K562 (cell line): ENCODE results near the gene C1QTNF7. TPM values are rescaled to one million over a fixed set of nuclear protein-coding genes. Genes with fewer than 3 reads are reported as not detected.

Experiments
- ATAC-seq: fragments of 200-7000 bp; cut with Tn5 transposase; 3 replicates; pipeline ENCODE4 v1.9.1; 2020; ENCODE audit warnings: moderate library complexity
- BruUV-seq: library from RNA; stranded (reverse); fragments of 400-500 nt; replicated peaks from 2 replicates; lab custom pipeline; 2021; lab: Mats Ljungman, UMichigan
- CTCF ChIA-PET: fragments of 300-600 bp; formaldehyde crosslinking; extraction: SDS; loops from one replicate; lab custom pipeline; 2021; ENCODE audit warnings: low intra/inter-chr PET ratio; lab: Yijun Ruan, JAX
- POLR2A ChIA-PET: fragments of 300-600, 350-650 bp; sonication (Branson Sonifier 250); formaldehyde crosslinking; extraction: SDS; loops from one replicate; lab custom pipeline; 2021; ENCODE audit warnings: antibody characterized with exemption, inconsistent platforms; lab: Yijun Ruan, JAX
- DNase-seq, 4 experiments: peaks; one replicate each; pipeline versions ENCODE4 v3.0.0 to v3.0.0-alpha.2; 2011 to 2018; ENCODE audit warnings: low spot score in 3 of 4, mixed read lengths in 3 of 4; ENCODE audit errors: extremely low read depth in 1 of 4
- FAIRE-seq: peaks from 2 replicates; lab custom pipeline; 2011; peaks lifted over from hg19 to GRCh38; lab: Jason Lieb, UNC
- H2AFZ ChIP-seq: 2 replicates; pipeline ENCODE4 v1.6.0; 2011; ENCODE audit warnings: low read depth, low read length, control low read depth, inconsistent platforms
- H3K27ac ChIP-seq: fragments of 200-600 bp; 3 replicates; pipeline ENCODE4 v1.8.0; 2011; ENCODE audit warnings: low read depth, mild to moderate bottlenecking, control low read depth, inconsistent platforms, low read length, moderate library complexity, mixed read lengths; ENCODE audit errors: extremely low read depth
- H3K27me3 ChIP-seq, 2 experiments: fragments of 300-600 bp in 1 of 2; 2 replicates in 1 of 2; 3 replicates in 1 of 2; pipeline versions ENCODE4 v1.6.0 to v1.8.0; 2011; ENCODE audit warnings: inconsistent platforms in 2 of 2, low read length in 2 of 2, mild to moderate bottlenecking in 1 of 2, mixed read lengths in 1 of 2, moderate library complexity in 1 of 2; ENCODE audit not compliant: control insufficient read depth in 2 of 2, insufficient read depth in 2 of 2
- H3K36me3 ChIP-seq: fragments of 300-600 bp; 3 replicates; pipeline ENCODE4 v1.8.0; 2011; ENCODE audit warnings: mild to moderate bottlenecking, low read length, inconsistent platforms; ENCODE audit not compliant: control insufficient read depth, insufficient read depth
- H3K4me1 ChIP-seq, 2 experiments: fragments of 200-600 bp in 1 of 2; replicated peaks in 1 of 2; 2 replicates in 1 of 2; 3 replicates in 1 of 2; pipeline versions ENCODE4 v1.5.1 to v1.8.0; 2011; ENCODE audit warnings: inconsistent platforms in 2 of 2, low read length in 2 of 2, mild to moderate bottlenecking in 1 of 2, mixed read lengths in 1 of 2, moderate library complexity in 1 of 2; ENCODE audit not compliant: control insufficient read depth in 2 of 2, insufficient read depth in 2 of 2
- H3K4me2 ChIP-seq: 2 replicates; pipeline ENCODE4 v1.6.1; 2011; ENCODE audit warnings: low read length, control low read depth, inconsistent platforms, mixed read lengths; ENCODE audit not compliant: insufficient read depth
- H3K4me3 ChIP-seq: fragments of 200-600 bp; sonication (generic), shearing (Covaris generic); 2 replicates; pipeline ENCODE4 v1.5.1; 2016; ENCODE audit warnings: control low read depth, inconsistent platforms
- H3K79me2 ChIP-seq: fragments of 200-600 bp; 3 replicates; pipeline ENCODE4 v1.8.0; 2011; ENCODE audit warnings: low read length, inconsistent platforms; ENCODE audit not compliant: control insufficient read depth, insufficient read depth
- H3K9ac ChIP-seq, 2 experiments: 2 replicates each; pipeline versions ENCODE4 v1.6.0 to v1.6.1; 2011; ENCODE audit warnings: low read depth in 2 of 2, low read length in 2 of 2, control low read depth in 1 of 2, inconsistent platforms in 1 of 2, mild to moderate bottlenecking in 1 of 2, mixed read lengths in 1 of 2; ENCODE audit not compliant: insufficient read depth in 1 of 2
- H3K9me1 ChIP-seq: one replicate; pipeline ENCODE4 v1.6.0; 2011; ENCODE audit warnings: inconsistent platforms, mild to moderate bottlenecking, low read length, moderate library complexity; ENCODE audit not compliant: control insufficient read depth, insufficient read depth
- H3K9me3 ChIP-seq: replicated peaks from 2 replicates; pipeline ENCODE4 v1.5.1; 2011; ENCODE audit warnings: low read depth, low read length, inconsistent platforms; ENCODE audit not compliant: control insufficient read depth, insufficient read depth
- H4K20me1 ChIP-seq: replicated peaks from 2 replicates; pipeline ENCODE4 v1.6.1; 2011; ENCODE audit warnings: low read length, inconsistent platforms, mixed read lengths; ENCODE audit not compliant: control insufficient read depth, insufficient read depth
- CBFA2T2 ChIP-seq: fragments of 450-650 bp; conservative IDR thresholded peaks from 2 replicates; pipeline ENCODE4 v1.6.1; 2017; ENCODE audit warnings: mild to moderate bottlenecking
- CHD1 ChIP-seq: fragments of 200-600 bp; sonication (generic); IDR thresholded peaks from one replicate; pipeline ENCODE4 v1.6.1; 2012; ENCODE audit warnings: mild to moderate bottlenecking, moderate library complexity, low read length, inconsistent platforms
- ILF3 ChIP-seq: fragments of 450-650 bp; IDR thresholded peaks from 2 replicates; pipeline ENCODE4 v1.6.1; 2018; ENCODE audit warnings: antibody characterized with exemption, mild to moderate bottlenecking, moderate library complexity, borderline replicate concordance
- MEIS2 ChIP-seq: fragments of 450-650 bp; IDR thresholded peaks from 2 replicates; pipeline ENCODE4 v1.6.1; 2014; ENCODE audit warnings: mild to moderate bottlenecking; ENCODE audit not compliant: partially characterized antibody
- MITF ChIP-seq: IDR thresholded peaks from 2 replicates; pipeline ENCODE4 v1.6.1; 2014; ENCODE audit warnings: antibody characterized with exemption
- NFRKB ChIP-seq: fragments of 450-650 bp; IDR thresholded peaks from 2 replicates; pipeline ENCODE4 v1.6.1; 2016; ENCODE audit warnings: low read depth
- NKRF ChIP-seq: fragments of 450-650 bp; IDR thresholded peaks from 2 replicates; pipeline ENCODE4 v1.6.1; 2016; ENCODE audit warnings: borderline replicate concordance
- NRF1 ChIP-seq, 2 experiments: fragments of 450-650 bp; IDR thresholded peaks in 1 of 2; conservative IDR thresholded peaks in 1 of 2; 2 replicates each; pipeline ENCODE4 v1.6.1; 2014; ENCODE audit warnings: mild to moderate bottlenecking in 2 of 2
- SMAD1 ChIP-seq: fragments of 150-350 bp; IDR thresholded peaks from 2 replicates; pipeline ENCODE4 v1.6.1; 2014; ENCODE audit warnings: low read length, low read depth; ENCODE audit not compliant: partially characterized antibody
- YY1 ChIP-seq, 3 experiments: IDR thresholded peaks; 2 replicates each; pipeline ENCODE4 v1.6.1; 2011; ENCODE audit warnings: low read length in 2 of 3, mild to moderate bottlenecking in 2 of 3, moderate library complexity in 2 of 3, borderline replicate concordance in 1 of 3, control low read depth in 1 of 3, low read depth in 1 of 3; ENCODE audit not compliant: insufficient read depth in 3 of 3, insufficient replicate concordance in 2 of 3, control insufficient read depth in 1 of 3, insufficient read length in 1 of 3; ENCODE audit errors: extremely low read depth in 1 of 3
- ZBTB33 ChIP-seq: sonication (generic); formaldehyde crosslinking; IDR thresholded peaks from 2 replicates; pipeline ENCODE4 v1.8.1; 2023; ENCODE audit warnings: mild to moderate bottlenecking, missing genetic modification reagents
- ZNF124 ChIP-seq: sonication (generic); formaldehyde crosslinking; IDR thresholded peaks from 2 replicates; pipeline ENCODE4 v1.8.1; 2022; ENCODE audit warnings: missing genetic modification reagents
- WGBS: fragments of 100-300 bp; shearing (Covaris generic); methylation state at CpG from one replicate; pipeline ENCODE4 v1.1.6; 2016; ENCODE audit warnings: low coverage, mixed read lengths; ENCODE audit not compliant: insufficient coverage; ENCODE audit errors: missing lambda C conversion rate; 5-methylcytosine and 5-hydroxymethylcytosine counted together
- in situ Hi-C: fragments of 300-500 bp; cut with MboI; formaldehyde crosslinking; loops from 4 replicates; pipeline ENCODE4 v1.15.0; 2018; ENCODE audit warnings: inconsistent platforms, mixed read lengths
- intact Hi-C: fragments of 100-400 bp; cut with micrococcal nuclease; formaldehyde crosslinking; loops from 2 replicates; pipeline ENCODE4 v1.14.2; 2022
- polyA plus RNA-seq, 8 experiments: library from polyadenylated mRNA; depleted of rRNA in 4 of 8; stranded (reverse) in 5 of 8; unstranded in 3 of 8; fragments of >200 nt; fragmentation: Nextera tagmentation in 2 of 8; fragmentation: Illumina TruSeq in 1 of 8; extraction: Ambion mirVana in 2 of 8; extraction: Trizol in 1 of 8; gene quantifications; 2 replicates each; pipeline versions ENCODE4 v1.2.1 to v1.2.3, GENCODE V29; 2011 to 2014; ENCODE audit warnings: inconsistent platforms in 1 of 8, missing spikeins in 1 of 8
- total RNA-seq, 7 experiments: library from RNA; depleted of rRNA in 6 of 7; stranded (reverse); fragments of >200 nt in 6 of 7; fragmentation: Illumina TruSeq in 2 of 7; extraction: Trizol in 2 of 7; gene quantifications; 2 replicates each; pipeline versions ENCODE4 v1.2.1 to v1.2.3, GENCODE V29; 2011 to 2021; ENCODE audit warnings: low replicate concordance in 1 of 7

C1QTNF7 gene
- total and polyA plus RNA-seq, 9 of the 15 experiments (the other 6 are each of a cell fraction or from before 2014, with no cell fraction given): not detected

GRCh38 chr4:15493411-15493810 lies 65.6 kb downstream of the C1QTNF7 start (continued):
- no peak for TF ChIP-seq SMAD1
- TF ChIP-seq ZNF124 (CRISPR knock-in tag): no peak
- no peak for TF ChIP-seq ZBTB33 (CRISPR knock-in tag)
- no peak for TF ChIP-seq NKRF

GRCh38 chr4:15495621-15496020 lies 67.8 kb downstream of the C1QTNF7 start:
- CTCF ChIA-PET: no interaction called here
- BruUV-seq: no TSS peak
- no peaks in the 10 kb centered on the region for H3K36me3 ChIP-seq
- H3K4me1 ChIP-seq: no peaks in the 10 kb centered on the region
- no peak for DNase-seq
- H4K20me1 ChIP-seq: no peaks in the 10 kb centered on the region
- POLR2A ChIA-PET: interaction anchor here (0.6 kb wide), 1 partner anchor 11 kb away, joined by 3 read pairs; no protein-coding TSS in a partner anchor
- H3K4me3 ChIP-seq: no peak overlapping the region
- 58% methylated on average over 1 of the region's 1 CpG for WGBS
- intact Hi-C loops: no loop called here
- H3K9me1 ChIP-seq: no peaks in the 10 kb centered on the region
- no peak overlapping the region for H2AFZ ChIP-seq
- no peaks in the 10 kb centered on the region for H3K9me3 ChIP-seq
- H3K9ac ChIP-seq: no peak overlapping the region
- peaks cover 0 to 3% of the 10 kb centered on the region in 2 experiments; a peak in 1 of 5 replicates for H3K27me3 ChIP-seq
- no peak overlapping the region for H3K4me2 ChIP-seq
- in situ Hi-C loops: loop anchor here (25.0 kb wide), 1 partner anchor 742 kb away; the partner anchor contains the start of gene TAPT1
- no peak for TF ChIP-seq MEIS2
- no peak for TF ChIP-seq ILF3
- TF ChIP-seq MITF: no peak
- no peak for TF ChIP-seq NRF1 (conservative IDR thresholded peaks at IDR 0.05 in 1 of 2, IDR thresholded peaks at IDR 0.05 in 1 of 2)
- no peak for TF ChIP-seq CHD1
- no peak for TF ChIP-seq YY1 (IDR thresholded peaks at IDR 0.05; ENCODE audit: borderline replicate concordance in 1 of 3, control insufficient read depth in 1 of 3, extremely low read depth in 1 of 3, insufficient read depth in 3 of 3, insufficient read length in 1 of 3, insufficient replicate concordance in 2 of 3, low read depth in 1 of 3, low read length in 2 of 3)
- no peak for TF ChIP-seq NFRKB
- no peak for TF ChIP-seq CBFA2T2
- no peaks in the 10 kb centered on the region for H3K79me2 ChIP-seq
- ATAC-seq: no peak
- FAIRE-seq: no peak
- H3K27ac ChIP-seq: no peak overlapping the region
